ENCODE measurements around the gene CCDC87.
A peak's percentile ranks its signal among the peaks of the same experiment; 100 is the strongest.
"Not testable (repeated sequence)": the region's sequence is repeated elsewhere in the genome, so short reads cannot be mapped to it uniquely, and the experiment has no call there.

CCDC87 gene

GRCh38 chr11:66612458-66612857 is 19.6 kb upstream of the CCDC87 start:
- no peak overlapping the region for H3K4me3 ChIP-seq (ENCODE audit: low read length)
- no peaks in the 10 kb centered on the region for H3K36me3 ChIP-seq (ENCODE audit: control insufficient read depth, insufficient read depth, low read length, severe bottlenecking)
- DNase-seq (ENCODE audit: low read depth): no peak
- no peak overlapping the region for H3K9ac ChIP-seq (ENCODE audit: low read length)
- no peaks in the 10 kb centered on the region for H3K9me3 ChIP-seq (ENCODE audit: control insufficient read depth, low read length)
- peaks cover 12% of the 10 kb centered on the region for H3K4me1 ChIP-seq (ENCODE audit: control insufficient read depth, insufficient read depth, low read length)
- no peaks in the 10 kb centered on the region for H3K27me3 ChIP-seq (replicated peaks; ENCODE audit: control insufficient read depth, insufficient read depth, low read length)

GRCh38 chr11:66609721-66610617 is 17.1 kb upstream of the CCDC87 start:
- DNase-seq (ENCODE audit: low read depth): no peak
- Histone ChIP-seq H3K9me3 (ENCODE audit: control insufficient read depth, low read length) (no peaks in the 10 kb centered on the region), H3K9ac (ENCODE audit: low read length) (no peak overlapping the region), H3K4me1 (ENCODE audit: control insufficient read depth, insufficient read depth, low read length) (peaks cover 20% of the 10 kb centered on the region), H3K4me3 (ENCODE audit: low read length) (no peak overlapping the region), H3K36me3 (ENCODE audit: control insufficient read depth, insufficient read depth, low read length, severe bottlenecking) (peaks cover 9% of the 10 kb centered on the region), H3K27me3 (replicated peaks; ENCODE audit: control insufficient read depth, insufficient read depth, low read length) (no peaks in the 10 kb centered on the region)

GRCh38 chr11:66607126-66607834 is 14.4 kb upstream of the CCDC87 start:
- Histone ChIP-seq H3K27me3 (replicated peaks; ENCODE audit: control insufficient read depth, insufficient read depth, low read length) (no peaks in the 10 kb centered on the region), H3K4me1 (ENCODE audit: control insufficient read depth, insufficient read depth, low read length) (peaks cover 27% of the 10 kb centered on the region), H3K36me3 (ENCODE audit: control insufficient read depth, insufficient read depth, low read length, severe bottlenecking) (peaks cover 18% of the 10 kb centered on the region), H3K9ac (ENCODE audit: low read length) (peak overlapping the region; percentile 39), H3K9me3 (ENCODE audit: control insufficient read depth, low read length) (no peaks in the 10 kb centered on the region), H3K4me3 (ENCODE audit: low read length) (no peak overlapping the region)
- DNase-seq (ENCODE audit: low read depth): peak; percentile 72

GRCh38 chr11:66606608-66607007 is 13.7 kb upstream of the CCDC87 start:
- not testable (repeated sequence) for H3K4me3 ChIP-seq (ENCODE audit: low read length); DNase-seq (ENCODE audit: low read depth); H3K27me3 ChIP-seq (replicated peaks; ENCODE audit: control insufficient read depth, insufficient read depth, low read length); H3K9me3 ChIP-seq (ENCODE audit: control insufficient read depth, low read length)
- H3K36me3 ChIP-seq (ENCODE audit: control insufficient read depth, insufficient read depth, low read length, severe bottlenecking): peaks cover 18% of the 10 kb centered on the region
- H3K4me1 ChIP-seq (ENCODE audit: control insufficient read depth, insufficient read depth, low read length): peaks cover 34% of the 10 kb centered on the region
- peak overlapping the region; percentile 39 for H3K9ac ChIP-seq (ENCODE audit: low read length)

GRCh38 chr11:66604155-66604554 is 11.3 kb upstream of the CCDC87 start:
- peaks cover 55% of the 10 kb centered on the region for H3K4me1 ChIP-seq (ENCODE audit: control insufficient read depth, insufficient read depth, low read length)
- DNase-seq (ENCODE audit: low read depth): no peak
- no peaks in the 10 kb centered on the region for H3K9me3 ChIP-seq (ENCODE audit: control insufficient read depth, low read length)
- no peak overlapping the region for H3K4me3 ChIP-seq (ENCODE audit: low read length)
- peaks cover 24% of the 10 kb centered on the region for H3K36me3 ChIP-seq (ENCODE audit: control insufficient read depth, insufficient read depth, low read length, severe bottlenecking)
- H3K27me3 ChIP-seq (replicated peaks; ENCODE audit: control insufficient read depth, insufficient read depth, low read length): no peaks in the 10 kb centered on the region
- H3K9ac ChIP-seq (ENCODE audit: low read length): no peak overlapping the region

GRCh38 chr11:66603072-66603471 is 10.2 kb upstream of the CCDC87 start:
- Histone ChIP-seq H3K36me3 (ENCODE audit: control insufficient read depth, insufficient read depth, low read length, severe bottlenecking) (peaks cover 25% of the 10 kb centered on the region), H3K4me1 (ENCODE audit: control insufficient read depth, insufficient read depth, low read length) (peaks cover 52% of the 10 kb centered on the region)

GRCh38 chr11:66600631-66601233 is 7.9 kb upstream of the CCDC87 start:
- peak overlapping the region; percentile 50 for H3K9ac ChIP-seq (ENCODE audit: low read length)
- H3K27me3 ChIP-seq (replicated peaks; ENCODE audit: control insufficient read depth, insufficient read depth, low read length): no peaks in the 10 kb centered on the region
- DNase-seq (ENCODE audit: low read depth): peak; percentile 26
- H3K9me3 ChIP-seq (ENCODE audit: control insufficient read depth, low read length): no peaks in the 10 kb centered on the region
- H3K4me1 ChIP-seq (ENCODE audit: control insufficient read depth, insufficient read depth, low read length): peaks cover 36% of the 10 kb centered on the region
- no peak overlapping the region for H3K4me3 ChIP-seq (ENCODE audit: low read length)
- peaks cover 24% of the 10 kb centered on the region for H3K36me3 ChIP-seq (ENCODE audit: control insufficient read depth, insufficient read depth, low read length, severe bottlenecking)

More at GRCh38 chr11:66603072-66603471, 10.2 kb upstream of the CCDC87 start:
- no peaks in the 10 kb centered on the region for H3K27me3 ChIP-seq (replicated peaks; ENCODE audit: control insufficient read depth, insufficient read depth, low read length)
- DNase-seq (ENCODE audit: low read depth): no peak
- no peak overlapping the region for H3K9ac ChIP-seq (ENCODE audit: low read length)
- no peaks in the 10 kb centered on the region for H3K9me3 ChIP-seq (ENCODE audit: control insufficient read depth, low read length)
- H3K4me3 ChIP-seq (ENCODE audit: low read length): no peak overlapping the region

- Histone ChIP-seq H3K9ac (ENCODE audit: low read length) (peak overlapping the region; percentile 50), H3K27me3 (replicated peaks; ENCODE audit: control insufficient read depth, insufficient read depth, low read length) (no peaks in the 10 kb centered on the region), H3K4me1 (ENCODE audit: control insufficient read depth, insufficient read depth, low read length) (peaks cover 42% of the 10 kb centered on the region), H3K4me3 (ENCODE audit: low read length) (no peak overlapping the region), H3K36me3 (ENCODE audit: control insufficient read depth, insufficient read depth, low read length, severe bottlenecking) (peaks cover 19% of the 10 kb centered on the region), H3K9me3 (ENCODE audit: control insufficient read depth, low read length) (no peaks in the 10 kb centered on the region)
- no peak for DNase-seq (ENCODE audit: low read depth)
Observed at GRCh38 chr11:66600219-66600618, 7.4 kb upstream of the CCDC87 start.

GRCh38 chr11:66598993-66599392 is 6.1 kb upstream of the CCDC87 start:
- Histone ChIP-seq H3K9ac (ENCODE audit: low read length) (no peak overlapping the region), H3K27me3 (replicated peaks; ENCODE audit: control insufficient read depth, insufficient read depth, low read length) (no peaks in the 10 kb centered on the region), H3K36me3 (ENCODE audit: control insufficient read depth, insufficient read depth, low read length, severe bottlenecking) (peaks cover 7% of the 10 kb centered on the region), H3K4me3 (ENCODE audit: low read length) (no peak overlapping the region), H3K9me3 (ENCODE audit: control insufficient read depth, low read length) (no peaks in the 10 kb centered on the region), H3K4me1 (ENCODE audit: control insufficient read depth, insufficient read depth, low read length) (peaks cover 47% of the 10 kb centered on the region)
- DNase-seq (ENCODE audit: low read depth): no peak

- Histone ChIP-seq H3K9me3 (ENCODE audit: control insufficient read depth, low read length) (no peaks in the 10 kb centered on the region), H3K36me3 (ENCODE audit: control insufficient read depth, insufficient read depth, low read length, severe bottlenecking) (peaks cover 7% of the 10 kb centered on the region), H3K9ac (ENCODE audit: low read length) (no peak overlapping the region), H3K27me3 (replicated peaks; ENCODE audit: control insufficient read depth, insufficient read depth, low read length) (no peaks in the 10 kb centered on the region), H3K4me1 (ENCODE audit: control insufficient read depth, insufficient read depth, low read length) (peaks cover 32% of the 10 kb centered on the region), H3K4me3 (ENCODE audit: low read length) (no peak overlapping the region)
- DNase-seq (ENCODE audit: low read depth): no peak
Observed at GRCh38 chr11:66595245-66595904, 2.5 kb upstream of the CCDC87 start.

- H3K4me3 ChIP-seq (ENCODE audit: low read length): peak overlapping the region; percentile 87
- H3K4me1 ChIP-seq (ENCODE audit: control insufficient read depth, insufficient read depth, low read length): peaks cover 23% of the 10 kb centered on the region
- no peak for DNase-seq (ENCODE audit: low read depth)
- no peaks in the 10 kb centered on the region for H3K27me3 ChIP-seq (replicated peaks; ENCODE audit: control insufficient read depth, insufficient read depth, low read length)
- no peaks in the 10 kb centered on the region for H3K36me3 ChIP-seq (ENCODE audit: control insufficient read depth, insufficient read depth, low read length, severe bottlenecking)
- no peaks in the 10 kb centered on the region for H3K9me3 ChIP-seq (ENCODE audit: control insufficient read depth, low read length)
- H3K9ac ChIP-seq (ENCODE audit: low read length): peak overlapping the region; percentile 91
Observed at GRCh38 chr11:66593650-66594049, 787 bp upstream of the CCDC87 start.
